ENCODE measurements around the gene RRP12. TPM values are rescaled to one million over a fixed set of nuclear protein-coding genes. Genes with fewer than 3 reads are reported as not detected.

The RRP12 gene
- 10 to 100 TPM; 20.4 to 38.2 (median 28.9) TPM for total RNA-seq

- ATAC-seq (ENCODE audit: low FRiP score in 2 of 2) = peak; percentile 97 to 98
Measured at GRCh38 chr10:97400665-97401454, at the start of gene RRP12. Gene RRP12, minus strand, starts transcription at chr10:97401340. Its CDS starts 109 bp downstream, at chr10:97401231.

GRCh38 chr10:97450828-97451227, 49.7 kb upstream of the RRP12 start:
- DNase-seq (no peak), ATAC-seq (ENCODE audit: low FRiP score in 2 of 2) (no peak)
- H3K27ac ChIP-seq = peak overlapping the region in 1 of 4 donors; percentile 26
- no peak overlapping the region for H3K4me3 ChIP-seq
- H3K36me3 ChIP-seq = peaks cover 0 to 42% (median 19%) of the 10 kb centered on the region in 4 donors
- H3K27me3 ChIP-seq = no peaks in the 10 kb centered on the region
- peaks cover 30 to 58% (median 45%) of the 10 kb centered on the region in 4 donors for H3K4me1 ChIP-seq
- no peak for TF ChIP-seq POLR2A (IDR thresholded peaks at IDR 0.05)
- no peak for TF ChIP-seq EP300 (IDR thresholded peaks at IDR 0.05)
- TF ChIP-seq POLR2AphosphoS5 (IDR thresholded peaks at IDR 0.05) = no peak
- TF ChIP-seq, protein P1, sequence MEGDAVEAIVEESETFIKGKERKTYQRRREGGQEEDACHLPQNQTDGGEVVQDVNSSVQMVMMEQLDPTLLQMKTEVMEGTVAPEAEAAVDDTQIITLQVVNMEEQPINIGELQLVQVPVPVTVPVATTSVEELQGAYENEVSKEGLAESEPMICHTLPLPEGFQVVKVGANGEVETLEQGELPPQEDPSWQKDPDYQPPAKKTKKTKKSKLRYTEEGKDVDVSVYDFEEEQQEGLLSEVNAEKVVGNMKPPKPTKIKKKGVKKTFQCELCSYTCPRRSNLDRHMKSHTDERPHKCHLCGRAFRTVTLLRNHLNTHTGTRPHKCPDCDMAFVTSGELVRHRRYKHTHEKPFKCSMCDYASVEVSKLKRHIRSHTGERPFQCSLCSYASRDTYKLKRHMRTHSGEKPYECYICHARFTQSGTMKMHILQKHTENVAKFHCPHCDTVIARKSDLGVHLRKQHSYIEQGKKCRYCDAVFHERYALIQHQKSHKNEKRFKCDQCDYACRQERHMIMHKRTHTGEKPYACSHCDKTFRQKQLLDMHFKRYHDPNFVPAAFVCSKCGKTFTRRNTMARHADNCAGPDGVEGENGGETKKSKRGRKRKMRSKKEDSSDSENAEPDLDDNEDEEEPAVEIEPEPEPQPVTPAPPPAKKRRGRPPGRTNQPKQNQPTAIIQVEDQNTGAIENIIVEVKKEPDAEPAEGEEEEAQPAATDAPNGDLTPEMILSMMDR (IDR thresholded peaks at IDR 0.05) = no peak
- no peaks in the 10 kb centered on the region for H3K9me3 ChIP-seq
- 59 to 60% methylated on average over 2 of the region's 2 CpGs for WGBS, 2 donors

More at GRCh38 chr10:97400665-97401454, at the start of gene RRP12:
- WGBS, 2 donors = 2 to 3% methylated on average over 8 to 24 of the region's 39 CpGs
- H3K27me3 ChIP-seq = no peaks in the 10 kb centered on the region
- peak within 1 kb of the TSS; percentile 43 to 87 (median 76) for H3K4me3 ChIP-seq
- peaks cover 0 to 15% (median 14%) of the 10 kb centered on the region in 4 donors for H3K36me3 ChIP-seq
- H3K4me1 ChIP-seq = peaks cover 13 to 18% (median 15%) of the 10 kb centered on the region in 4 donors
- peak; percentile 61 to 93 for TF ChIP-seq POLR2AphosphoS5 (IDR thresholded peaks at IDR 0.05)
- TF ChIP-seq POLR2A (IDR thresholded peaks at IDR 0.05) = peak in 2 of 4 donors; percentile 50 to 74
- TF ChIP-seq EP300 (IDR thresholded peaks at IDR 0.05) = peak in 1 of 4 donors; percentile 48
- TF ChIP-seq, protein P1 (IDR thresholded peaks at IDR 0.05) = peak in 3 of 6 experiments; percentile 5 to 9 (median 7)
- peak; percentile 92 to 93 for DNase-seq
- no peaks in the 10 kb centered on the region for H3K9me3 ChIP-seq
- peak within 1 kb of the TSS; percentile 66 to 87 (median 76) for H3K27ac ChIP-seq

DNA sequence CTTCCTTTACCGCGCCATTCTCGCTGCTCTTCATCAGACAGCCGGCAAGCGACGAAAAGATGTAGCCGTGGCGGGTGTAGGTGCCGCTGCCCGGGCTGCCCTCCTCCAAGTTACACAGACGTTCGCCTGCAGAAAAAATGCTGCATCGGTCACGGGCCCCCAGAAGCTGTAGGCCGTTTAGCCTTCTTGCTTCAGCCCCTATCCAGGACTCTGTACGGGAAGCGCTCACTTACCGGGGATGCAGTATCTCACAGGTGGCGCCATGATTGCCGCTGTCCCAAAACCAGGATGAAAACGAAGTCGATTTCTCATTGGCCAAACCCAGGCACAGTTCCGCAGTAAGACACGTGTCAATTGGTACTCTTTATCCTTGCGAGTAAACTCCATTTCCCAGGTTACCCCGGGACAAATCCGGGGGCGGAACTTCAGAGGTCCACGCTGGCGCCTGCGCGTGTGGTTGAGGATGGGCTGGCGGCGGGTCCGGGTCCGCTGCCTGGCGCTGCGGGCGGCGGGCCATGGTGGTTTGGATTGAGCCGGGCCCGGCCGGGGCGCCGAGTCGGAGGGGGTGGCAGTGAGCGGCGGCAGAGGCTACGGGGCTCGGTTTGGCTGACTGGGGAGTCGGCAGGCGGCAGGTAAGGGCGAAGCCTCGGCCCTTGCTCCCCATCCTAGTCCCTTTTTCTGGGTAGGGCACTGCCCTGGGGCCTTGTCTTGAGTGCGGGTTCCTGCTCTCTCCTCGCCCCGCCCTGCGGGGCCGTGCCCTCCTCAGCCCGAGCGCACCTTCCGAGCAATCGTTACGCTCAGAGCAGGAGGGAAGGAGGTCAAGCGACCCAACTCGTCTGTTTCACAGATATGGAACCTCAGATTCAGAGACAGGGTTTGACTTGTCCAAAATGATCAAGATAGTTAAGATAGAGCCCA, 44.8 kb upstream of the RRP12 start, which contains the start of the genes EXOSC1 and ZDHHC16:
EXOSC1 (minus strand) TSS at position 285 of the 918 bp plus-strand sequence; CDS start at position 264, 21 bp downstream.
ZDHHC16 (plus strand) TSS at position 454 of the 918 bp plus-strand sequence. CDS start 5,501 bp downstream, outside the sequence.
- Histone ChIP-seq H3K4me3 (peak within 1 kb of the TSS; percentile 68 to 99 (median 75)), H3K9me3 (no peaks in the 10 kb centered on the region), H3K27ac (peak within 1 kb of the TSS; percentile 59 to 88 (median 72)), H3K27me3 (no peaks in the 10 kb centered on the region), H3K4me1 (peaks cover 40 to 49% (median 43%) of the 10 kb centered on the region in 4 donors), H3K36me3 (peaks cover 3 to 14% (median 11%) of the 10 kb centered on the region in 4 donors)
- DNase-seq (peak; percentile 94 to 97), ATAC-seq (ENCODE audit: low FRiP score in 2 of 2) (peak; percentile 95 to 99)
- peak; percentile 72 to 80 for TF ChIP-seq POLR2AphosphoS5 (IDR thresholded peaks at IDR 0.05)
- TF ChIP-seq, protein P1 (IDR thresholded peaks at IDR 0.05) = peak in 1 of 6 experiments; percentile 20
- no peak for TF ChIP-seq EP300 (IDR thresholded peaks at IDR 0.05)
- peak in 2 of 4 donors; percentile 79 to 89 for TF ChIP-seq POLR2A (IDR thresholded peaks at IDR 0.05)
- 1 to 2% methylated on average over 33 to 45 of the region's 66 CpGs for WGBS, 2 donors

DNA sequence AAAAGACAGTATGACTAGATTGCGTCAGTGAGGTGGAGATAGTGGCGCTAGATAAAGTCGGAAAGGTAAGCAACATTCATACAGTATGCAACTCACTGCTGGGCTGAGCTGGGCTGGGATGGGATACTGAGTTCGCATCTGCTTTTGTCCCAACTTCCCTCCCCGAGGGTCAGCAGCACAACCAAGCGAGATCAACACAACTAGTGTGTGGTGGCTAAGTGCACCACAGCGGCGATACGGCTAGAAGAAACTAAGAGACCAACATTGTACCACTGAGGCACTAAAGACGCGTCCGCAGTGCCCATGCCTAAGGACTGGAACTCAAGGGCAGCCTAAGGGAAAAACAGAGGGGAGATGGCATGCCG, 44.2 kb upstream of the RRP12 start:
- TF ChIP-seq, protein P1 (IDR thresholded peaks at IDR 0.05) = no peak
- TF ChIP-seq POLR2AphosphoS5 (IDR thresholded peaks at IDR 0.05) (no peak), POLR2A (IDR thresholded peaks at IDR 0.05) (no peak), EP300 (IDR thresholded peaks at IDR 0.05) (no peak)
- ATAC-seq (ENCODE audit: low FRiP score in 2 of 2) = no peak
- Histone ChIP-seq H3K9me3 (no peaks in the 10 kb centered on the region), H3K27ac (peak overlapping the region; percentile 59 to 88 (median 72)), H3K27me3 (no peaks in the 10 kb centered on the region), H3K4me3 (peak overlapping the region; percentile 68 to 99 (median 75)), H3K36me3 (peaks cover 8 to 20% (median 15%) of the 10 kb centered on the region in 4 donors), H3K4me1 (peaks cover 35 to 44% (median 40%) of the 10 kb centered on the region in 4 donors)
- WGBS, 2 donors = 2 to 5% methylated on average over 5 to 13 of the region's 13 CpGs
- DNase-seq = no peak
